K562 (cell line): ENCODE data around the gene GNAZ. TPM values are rescaled to one million over a fixed set of nuclear protein-coding genes. Genes with fewer than 3 reads are reported as not detected.
A peak's percentile ranks its signal among the peaks of the same experiment; 100 is the strongest.

Source experiments
- CCNT2 ChIP-seq: IDR thresholded peaks from 2 replicates; pipeline ENCODE4 v1.6.1; 2011; ENCODE audit warnings: borderline replicate concordance, low read depth, mild to moderate bottlenecking, moderate library complexity, mixed read lengths, low read length; ENCODE audit not compliant: insufficient read length; ENCODE audit errors: extremely low read depth
- CGGBP1 ChIP-seq: fragments of 250-450 bp; sonication (Bioruptor Pico); IDR thresholded peaks from 2 replicates; pipeline ENCODE4 v1.9.0; 2021; ENCODE audit warnings: mild to moderate bottlenecking
- CHD2 ChIP-seq: IDR thresholded peaks from 2 replicates; pipeline ENCODE4 v1.6.1; 2011; ENCODE audit warnings: low read depth, low read length
- CTCF ChIP-seq, 3 experiments: IDR thresholded peaks in 2 of 3; conservative IDR thresholded peaks in 1 of 3; 2 replicates each; pipeline ENCODE4 v1.5.1; 2011 to 2012; ENCODE audit warnings: low read length in 3 of 3, mild to moderate bottlenecking in 3 of 3, control low read depth in 2 of 3, improper control_type of control experiment in 1 of 3, inconsistent platforms in 1 of 3, low read depth in 1 of 3, mixed read lengths in 1 of 3, moderate library complexity in 1 of 3; ENCODE audit not compliant: insufficient read depth in 2 of 3
- MYC ChIP-seq, 2 experiments: fragments of 250-450 bp in 1 of 2; sonication (Bioruptor Pico) in 1 of 2; IDR thresholded peaks; 2 replicates each; pipeline versions ENCODE4 v1.5.1 to v1.6.1; 2012 to 2021; ENCODE audit warnings: low read depth in 2 of 2, borderline replicate concordance in 1 of 2, improper control_type of control experiment in 1 of 2, low read length in 1 of 2, mild to moderate bottlenecking in 1 of 2, moderate library complexity in 1 of 2
- NELFE ChIP-seq: IDR thresholded peaks from 2 replicates; pipeline ENCODE4 v1.6.1; 2011; ENCODE audit warnings: mild to moderate bottlenecking; ENCODE audit not compliant: insufficient read depth, insufficient read length
- PRMT5 ChIP-seq: sonication (generic); formaldehyde crosslinking; IDR thresholded peaks from 2 replicates; pipeline ENCODE4 v1.5.0; 2020; ENCODE audit warnings: missing genetic modification reagents
- RAD21 ChIP-seq, 2 experiments: fragments of 250-450 bp in 1 of 2; fragments of 450-650 bp in 1 of 2; sonication (Bioruptor Pico) in 1 of 2; formaldehyde crosslinking in 1 of 2; IDR thresholded peaks in 1 of 2; conservative IDR thresholded peaks in 1 of 2; 2 replicates each; pipeline versions ENCODE4 v1.4.0 to v1.8.0; 2020 to 2022; ENCODE audit warnings: mild to moderate bottlenecking in 2 of 2, moderate library complexity in 1 of 2
- SNAPC5 ChIP-seq: fragments of 250-450 bp; sonication (Bioruptor Pico); IDR thresholded peaks from 2 replicates; pipeline ENCODE4 v1.8.0; 2021; ENCODE audit warnings: moderate library complexity, mild to moderate bottlenecking, inconsistent platforms
- SREBF1 ChIP-seq: fragments of 150-350 bp; IDR thresholded peaks from 2 replicates; pipeline ENCODE4 v1.6.1; 2014; ENCODE audit warnings: antibody characterized with exemption, low read depth, low read length, borderline replicate concordance
- TCF7L2 ChIP-seq: fragments of 150-350 bp; IDR thresholded peaks from 2 replicates; pipeline ENCODE4 v1.6.1; 2016; ENCODE audit warnings: low read depth, mild to moderate bottlenecking, low read length, moderate library complexity
- ZNF354B ChIP-seq: fragments of 250-450 bp; sonication (Bioruptor Pico); IDR thresholded peaks from 2 replicates; pipeline ENCODE4 v1.4.0; 2020
- ZNF445 ChIP-seq: fragments of 250-450 bp; sonication (Bioruptor Pico); IDR thresholded peaks from 2 replicates; pipeline ENCODE4 v1.4.0; 2020; ENCODE audit warnings: low read depth, mild to moderate bottlenecking, moderate library complexity
- polyA plus RNA-seq, 8 experiments: library from polyadenylated mRNA; depleted of rRNA in 4 of 8; stranded (reverse) in 5 of 8; unstranded in 3 of 8; fragments of >200 nt; fragmentation: Nextera tagmentation in 2 of 8; fragmentation: Illumina TruSeq in 1 of 8; extraction: Ambion mirVana in 2 of 8; extraction: Trizol in 1 of 8; gene quantifications; 2 replicates each; pipeline versions ENCODE4 v1.2.1 to v1.2.3, GENCODE V29; 2011 to 2014; ENCODE audit warnings: inconsistent platforms in 1 of 8, missing spikeins in 1 of 8
- total RNA-seq, 7 experiments: library from RNA; depleted of rRNA in 6 of 7; stranded (reverse); fragments of >200 nt in 6 of 7; fragmentation: Illumina TruSeq in 2 of 7; extraction: Trizol in 2 of 7; gene quantifications; 2 replicates each; pipeline versions ENCODE4 v1.2.1 to v1.2.3, GENCODE V29; 2011 to 2021; ENCODE audit warnings: low replicate concordance in 1 of 7

GNAZ gene
- total and polyA plus RNA-seq, 9 of the 15 experiments (the other 6 are each of a cell fraction or from before 2014, with no cell fraction given), result 0.04 to 0.22 (median 0.13) TPM; not detected in 3

GRCh38 chr22:23073526-23074229 is 3.4 kb downstream of the GNAZ start (continued):
- TF ChIP-seq CTCF (IDR thresholded peaks at IDR 0.05 in 2 of 3, conservative IDR thresholded peaks at IDR 0.05 in 1 of 3; ENCODE audit: insufficient read depth in 2 of 3, low read depth in 1 of 3, low read length in 3 of 3) (peak in 2 of 3 experiments; percentile 45 to 48; a peak in 3 of 6 replicates), MYC (IDR thresholded peaks at IDR 0.05; ENCODE audit: low read depth, low read length) (no peak), MYC (CRISPR knock-in tag; IDR thresholded peaks at IDR 0.05; ENCODE audit: borderline replicate concordance, low read depth) (no peak), TCF7L2 (no peak), CHD2 (0 out of 2 replicates have a peak, but pooled peaks have one; percentile 44), SREBF1 (0 out of 2 replicates have a peak, but pooled peaks have one; percentile 21), PRMT5 (CRISPR knock-in tag) (0 out of 2 replicates have a peak, but pooled peaks have one; percentile 42), CCNT2 (no peak), SNAPC5 (no peak), RAD21 (CRISPR knock-in tag; conservative IDR thresholded peaks at IDR 0.05 in 1 of 2, IDR thresholded peaks at IDR 0.05 in 1 of 2) (0 out of 4 replicates have a peak, but pooled peaks of 1 of the 2 experiments have one; percentile 13), ZNF445 (CRISPR knock-in tag) (no peak), CGGBP1 (CRISPR knock-in tag) (0 out of 2 replicates have a peak, but pooled peaks have one; percentile 0), NELFE (no peak), ZNF354B (no peak)
